ENCODE data around the gene PSMC4. TPM values are rescaled to one million over a fixed set of nuclear protein-coding genes. Genes with fewer than 3 reads are reported as not detected.

Gene PSMC4
- total and polyA plus RNA-seq, 2 experiments from 2014 or later: 85.4 to 94.7 TPM

GRCh38 chr19:39927524-39928356 lies 43.2 kb upstream of the PSMC4 start:
- TF ChIP-seq CTCF (IDR thresholded peaks at IDR 0.05; ENCODE audit: poor library complexity) (no peak), EZH2phosphoT487 (IDR thresholded peaks at IDR 0.05; ENCODE audit: low read depth, severe bottlenecking, unreplicated experiment) (no peak), EZH2 (IDR thresholded peaks at IDR 0.05; ENCODE audit: borderline replicate concordance) (no peak)
- Histone ChIP-seq H2AFZ (no peak overlapping the region), H3K4me2 (no peak overlapping the region), H3K9me3 (ENCODE audit: low read depth) (no peaks in the 10 kb centered on the region), H3K36me3 (replicated peaks; ENCODE audit: insufficient read depth, low read depth) (no peaks in the 10 kb centered on the region), H3K4me1 (ENCODE audit: insufficient read depth) (no peaks in the 10 kb centered on the region), H3K9me2 (replicated peaks; ENCODE audit: insufficient read depth) (no peaks in the 10 kb centered on the region), H3K4me3 (no peak overlapping the region), H4K20me1 (ENCODE audit: insufficient read depth, poor library complexity, severe bottlenecking) (no peaks in the 10 kb centered on the region), H3K79me2 (no peaks in the 10 kb centered on the region), H3K27me3 (no peaks in the 10 kb centered on the region), H3K27ac (no peak overlapping the region)
- 90% methylated on average over 23 of the region's 23 CpGs for WGBS (ENCODE audit: low lambda C conversion rate, missing lambda C conversion rate)
- DNase-seq (ENCODE audit: low spot score): no peak

DNA sequence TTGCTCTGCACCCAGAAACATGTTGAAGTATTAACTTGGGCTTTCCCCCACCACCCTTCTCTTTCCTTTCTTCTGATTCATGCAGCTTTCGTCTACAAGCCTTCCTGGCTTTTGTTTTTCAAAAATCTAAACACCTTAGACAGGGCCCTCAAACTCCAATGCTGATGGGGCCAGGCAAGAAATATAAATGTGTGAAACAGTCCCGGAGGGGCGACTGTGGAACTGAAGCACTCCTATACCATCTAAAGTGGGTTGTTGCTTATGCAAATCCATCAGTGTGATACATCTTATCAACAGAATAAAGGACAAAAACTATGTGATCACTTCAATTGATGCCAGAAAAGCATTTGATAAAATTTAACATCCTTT lies 42.6 kb upstream of the PSMC4 start:
- no peaks in the 10 kb centered on the region for H3K27me3 ChIP-seq
- H3K9me3 ChIP-seq (ENCODE audit: low read depth): no peaks in the 10 kb centered on the region
- no peak overlapping the region for H3K27ac ChIP-seq
- TF ChIP-seq EZH2 (IDR thresholded peaks at IDR 0.05; ENCODE audit: borderline replicate concordance) (no peak), EZH2phosphoT487 (IDR thresholded peaks at IDR 0.05; ENCODE audit: low read depth, severe bottlenecking, unreplicated experiment) (no peak), CTCF (IDR thresholded peaks at IDR 0.05; ENCODE audit: poor library complexity) (no peak)
- no peak for DNase-seq (ENCODE audit: low spot score)
- H4K20me1 ChIP-seq (ENCODE audit: insufficient read depth, poor library complexity, severe bottlenecking): no peaks in the 10 kb centered on the region
- H2AFZ ChIP-seq: no peak overlapping the region
- WGBS (ENCODE audit: low lambda C conversion rate, missing lambda C conversion rate): 90% methylated on average over 3 of the region's 3 CpGs
- no peaks in the 10 kb centered on the region for H3K9me2 ChIP-seq (replicated peaks; ENCODE audit: insufficient read depth)
- H3K79me2 ChIP-seq: no peaks in the 10 kb centered on the region
- H3K4me3 ChIP-seq: no peak overlapping the region
- H3K4me1 ChIP-seq (ENCODE audit: insufficient read depth): no peaks in the 10 kb centered on the region
- no peak overlapping the region for H3K4me2 ChIP-seq
- H3K36me3 ChIP-seq (replicated peaks; ENCODE audit: insufficient read depth, low read depth): no peaks in the 10 kb centered on the region

GRCh38 chr19:39929750-39930149 lies 41.2 kb upstream of the PSMC4 start:
- Histone ChIP-seq H3K36me3 (replicated peaks; ENCODE audit: insufficient read depth, low read depth) (no peaks in the 10 kb centered on the region), H3K4me2 (no peak overlapping the region), H2AFZ (no peak overlapping the region), H3K9me2 (replicated peaks; ENCODE audit: insufficient read depth) (no peaks in the 10 kb centered on the region), H3K9me3 (ENCODE audit: low read depth) (no peaks in the 10 kb centered on the region), H3K4me3 (no peak overlapping the region), H4K20me1 (ENCODE audit: insufficient read depth, poor library complexity, severe bottlenecking) (no peaks in the 10 kb centered on the region), H3K4me1 (ENCODE audit: insufficient read depth) (no peaks in the 10 kb centered on the region), H3K79me2 (no peaks in the 10 kb centered on the region), H3K27ac (no peak overlapping the region), H3K27me3 (no peaks in the 10 kb centered on the region)
- TF ChIP-seq EZH2 (IDR thresholded peaks at IDR 0.05; ENCODE audit: borderline replicate concordance): no peak
- no peak for TF ChIP-seq EZH2phosphoT487 (IDR thresholded peaks at IDR 0.05; ENCODE audit: low read depth, severe bottlenecking, unreplicated experiment)
- no peak for TF ChIP-seq CTCF (IDR thresholded peaks at IDR 0.05; ENCODE audit: poor library complexity)
- no peak for DNase-seq (ENCODE audit: low spot score)
- WGBS (ENCODE audit: low lambda C conversion rate, missing lambda C conversion rate): 84% methylated on average over 3 of the region's 3 CpGs

All from hepatocyte (in vitro differentiated cells).